GM23248 (cell line): Measurements from ENCODE around the gene TSHZ2.

Experiments used
- EZH2 ChIP-seq: fragments of 200-600 bp; sonication (generic); IDR thresholded peaks from 2 replicates; pipeline ENCODE4 v1.6.1; 2018; ENCODE audit warnings: antibody characterized with exemption, mild to moderate bottlenecking; ENCODE audit not compliant: insufficient read depth, poor library complexity, severe bottlenecking
- EZH2phosphoT487 ChIP-seq: fragments of 200-600 bp; sonication (generic); IDR thresholded peaks from 2 replicates; pipeline ENCODE4 v1.6.1; 2018; ENCODE audit warnings: antibody characterized with exemption, moderate library complexity, mild to moderate bottlenecking, low read depth; ENCODE audit not compliant: insufficient read depth

DNA sequence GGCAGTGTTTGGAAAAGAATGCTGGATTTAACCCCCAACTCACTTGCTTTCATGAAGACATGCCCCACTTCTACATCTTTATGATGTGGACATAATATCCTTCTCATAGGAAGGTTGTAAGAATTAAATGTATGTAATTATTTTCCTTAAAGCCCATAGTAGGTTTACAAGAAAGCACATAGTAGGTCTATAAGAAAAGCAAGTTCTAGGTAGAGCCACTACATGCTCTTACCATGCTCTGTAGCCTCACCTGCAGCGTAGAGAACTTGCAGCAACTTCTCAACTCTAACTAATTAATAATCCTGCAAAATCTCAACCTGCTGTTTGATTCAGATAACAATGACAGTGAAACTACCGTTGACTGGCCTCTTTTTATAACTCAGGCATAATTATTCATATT, 288.4 kb downstream of the TSHZ2 start:
- TF ChIP-seq EZH2phosphoT487 (no peak), EZH2 (no peak)
